Activated T-cell treated with anti-CD3 and anti-CD28 coated beads for 48 hours (primary cell): ENCODE data around the gene RTCA.
"Not testable (repeated sequence)": the region's sequence is repeated elsewhere in the genome, so short reads cannot be mapped to it uniquely, and the experiment has no call there.

Experiments
- DNase-seq: peaks from one replicate; pipeline ENCODE4 v3.0.0-alpha.2; 2020; ENCODE audit warnings: low read depth

The RTCA gene

GRCh38 chr1:100261686-100262085 lies 4.3 kb upstream of the RTCA start:
- DNase-seq, result no peak

GRCh38 chr1:100264081-100264480 lies 1.9 kb upstream of the RTCA start:
- DNase-seq, result not testable (repeated sequence)

- no peak for DNase-seq
Measured at GRCh38 chr1:100265562-100265930, 470 bp upstream of the RTCA start.

- DNase-seq, result no peak
Measured at GRCh38 chr1:100266741-100267140, 725 bp downstream of the RTCA start.

- no peak for DNase-seq
Measured at GRCh38 chr1:100267284-100267683, 1.3 kb downstream of the RTCA start.

- no peak for DNase-seq
Measured at GRCh38 chr1:100268202-100268601, 2.2 kb downstream of the RTCA start.

- no peak for DNase-seq
Measured at GRCh38 chr1:100277866-100278265, 11.8 kb downstream of the RTCA start.

- no peak for DNase-seq
Measured at GRCh38 chr1:100279358-100279923, 13.4 kb downstream of the RTCA start.

GRCh38 chr1:100279954-100280682 lies 14.1 kb downstream of the RTCA start:
- DNase-seq, result no peak

- no peak for DNase-seq
Measured at GRCh38 chr1:100284591-100284990, 18.6 kb downstream of the RTCA start.

GRCh38 chr1:100287162-100287561 lies 21.1 kb downstream of the RTCA start:
- DNase-seq, result no peak

GRCh38 chr1:100290291-100290690 lies 24.3 kb downstream of the RTCA start:
- no peak for DNase-seq

- no peak for DNase-seq
Measured at GRCh38 chr1:100292711-100293110, 26.7 kb downstream of the RTCA start.

GRCh38 chr1:100296140-100296539 lies 30.1 kb downstream of the RTCA start:
- no peak for DNase-seq

- not testable (repeated sequence) for DNase-seq
Measured at GRCh38 chr1:100296997-100297396, 31.0 kb downstream of the RTCA start.

GRCh38 chr1:100298512-100298911 lies 32.5 kb downstream of the RTCA start:
- DNase-seq, result no peak

GRCh38 chr1:100299521-100300222 lies 33.7 kb downstream of the RTCA start:
- no peak for DNase-seq

GRCh38 chr1:100300691-100301090 lies 34.7 kb downstream of the RTCA start:
- DNase-seq, result no peak

GRCh38 chr1:100302739-100303138 lies 36.7 kb downstream of the RTCA start:
- DNase-seq, result no peak

- no peak for DNase-seq
Measured at GRCh38 chr1:100304227-100304626, 38.2 kb downstream of the RTCA start.

GRCh38 chr1:100304921-100305320 lies 38.9 kb downstream of the RTCA start:
- DNase-seq, result no peak

- DNase-seq, result no peak
Measured at GRCh38 chr1:100305954-100306353, 39.9 kb downstream of the RTCA start.

- DNase-seq, result no peak
Measured at GRCh38 chr1:100306735-100307313, 40.8 kb downstream of the RTCA start.
